HCT116 (cell line): ENCODE data around the gene DENND4B.
A peak's percentile ranks its signal among the peaks of the same experiment; 100 is the strongest.

Source experiments
- CTCF ChIP-seq, 3 experiments: fragments of 200-600 bp in 1 of 3; sonication (generic) in 1 of 3; IDR thresholded peaks in 2 of 3; conservative IDR thresholded peaks in 1 of 3; 2 replicates each; pipeline ENCODE4 v1.5.1; 2012 to 2017; ENCODE audit warnings: low read depth in 2 of 3, low read length in 2 of 3, antibody characterized with exemption in 1 of 3, borderline replicate concordance in 1 of 3, control low read depth in 1 of 3, mild to moderate bottlenecking in 1 of 3, mixed read lengths in 1 of 3, mixed run types in 1 of 3, moderate library complexity in 1 of 3; ENCODE audit not compliant: insufficient read depth in 1 of 3
- EZH2 ChIP-seq: fragments of 200-600 bp; sonication (generic); IDR thresholded peaks from 2 replicates; pipeline ENCODE4 v1.6.1; 2017; ENCODE audit warnings: antibody characterized with exemption, mixed run types
- YY1 ChIP-seq: IDR thresholded peaks from 2 replicates; pipeline ENCODE4 v1.6.1; 2011; ENCODE audit warnings: low read length, low read depth, moderate library complexity, mild to moderate bottlenecking; ENCODE audit not compliant: insufficient replicate concordance; ENCODE audit errors: extremely low read depth
- ZFX ChIP-seq: fragments of 450-650 bp; IDR thresholded peaks from 2 replicates; pipeline ENCODE4 v1.6.1; 2017

GRCh38 chr1:153922972-153923925 is 23.3 kb downstream of the DENND4B start, which contains the start of gene GATAD2B:
- TF ChIP-seq EZH2 (no peak), ZFX (0 out of 2 replicates have a peak, but pooled peaks have one; percentile 47), CTCF (IDR thresholded peaks at IDR 0.05 in 2 of 3, conservative IDR thresholded peaks at IDR 0.05 in 1 of 3; ENCODE audit: borderline replicate concordance in 1 of 3, insufficient read depth in 1 of 3, low read depth in 2 of 3, low read length in 2 of 3) (no peak), YY1 (peak; percentile 80)
